Nephron progenitor cell (in vitro differentiated cells): ENCODE data around the gene LGALS1.
A peak's percentile ranks its signal among the peaks of the same experiment; 100 is the strongest.

Experiments
- DNase-seq: peaks from one replicate; pipeline ENCODE4 v3.0.0; 2021
- H3K27ac Mint-ChIP-seq: 2 replicates; pipeline ENCODE4 v1.8.0; 2021; ENCODE audit warnings: mild to moderate bottlenecking, moderate library complexity, mixed read lengths
- H3K27me3 Mint-ChIP-seq: 2 replicates; pipeline ENCODE4 v1.8.0; 2021; ENCODE audit warnings: mild to moderate bottlenecking, low read depth, mixed read lengths; ENCODE audit not compliant: poor library complexity
- H3K36me3 Mint-ChIP-seq: 2 replicates; pipeline ENCODE4 v1.8.0; 2021; ENCODE audit warnings: low read depth, mixed read lengths
- H3K4me1 Mint-ChIP-seq: 2 replicates; pipeline ENCODE4 v1.8.0; 2021; ENCODE audit warnings: mixed read lengths
- H3K4me3 Mint-ChIP-seq: 2 replicates; pipeline ENCODE4 v1.8.0; 2021; ENCODE audit warnings: mild to moderate bottlenecking, moderate library complexity, mixed read lengths
- H3K9me3 Mint-ChIP-seq: 2 replicates; pipeline ENCODE4 v1.8.0; 2021; ENCODE audit warnings: mild to moderate bottlenecking, moderate library complexity, mixed read lengths
- CTCF ChIP-seq: fragments of 200-600 bp; sonication (generic); IDR thresholded peaks from 2 replicates; pipeline ENCODE4 v1.5.0; 2021; ENCODE audit warnings: antibody characterized with exemption

LGALS1 gene

GRCh38 chr22:37663521-37664140 is 11.8 kb upstream of the LGALS1 start:
- Mint-ChIP-seq H3K27me3 (no peaks in the 10 kb centered on the region), H3K9me3 (no peaks in the 10 kb centered on the region), H3K27ac (peak overlapping the region; percentile 72), H3K36me3 (peaks cover 32% of the 10 kb centered on the region), H3K4me3 (no peak overlapping the region), H3K4me1 (peaks cover 57% of the 10 kb centered on the region)
- no peak for DNase-seq
- no peak for TF ChIP-seq CTCF

GRCh38 chr22:37664249-37665101 is 11.0 kb upstream of the LGALS1 start:
- Mint-ChIP-seq H3K27ac (no peak overlapping the region), H3K9me3 (no peaks in the 10 kb centered on the region), H3K4me3 (no peak overlapping the region), H3K36me3 (peaks cover 32% of the 10 kb centered on the region), H3K4me1 (peaks cover 53% of the 10 kb centered on the region), H3K27me3 (no peaks in the 10 kb centered on the region)
- no peak for DNase-seq
- no peak for TF ChIP-seq CTCF

GRCh38 chr22:37665487-37665886 is 9.9 kb upstream of the LGALS1 start:
- TF ChIP-seq CTCF: no peak
- peaks cover 32% of the 10 kb centered on the region for H3K36me3 Mint-ChIP-seq
- H3K9me3 Mint-ChIP-seq: no peaks in the 10 kb centered on the region
- peaks cover 42% of the 10 kb centered on the region for H3K4me1 Mint-ChIP-seq
- no peak for DNase-seq
- H3K27me3 Mint-ChIP-seq: no peaks in the 10 kb centered on the region
- no peak overlapping the region for H3K27ac Mint-ChIP-seq
- H3K4me3 Mint-ChIP-seq: no peak overlapping the region

- no peak overlapping the region for H3K4me3 Mint-ChIP-seq
- H3K27ac Mint-ChIP-seq: no peak overlapping the region
- no peak for TF ChIP-seq CTCF
- no peak for DNase-seq
- H3K36me3 Mint-ChIP-seq: peaks cover 26% of the 10 kb centered on the region
- peaks cover 18% of the 10 kb centered on the region for H3K4me1 Mint-ChIP-seq
- no peaks in the 10 kb centered on the region for H3K27me3 Mint-ChIP-seq
- H3K9me3 Mint-ChIP-seq: no peaks in the 10 kb centered on the region
Measured at GRCh38 chr22:37669586-37669985, 5.8 kb upstream of the LGALS1 start.

- H3K4me1 Mint-ChIP-seq: peaks cover 27% of the 10 kb centered on the region
- H3K27me3 Mint-ChIP-seq: peaks cover 3% of the 10 kb centered on the region
- peaks cover 10% of the 10 kb centered on the region for H3K36me3 Mint-ChIP-seq
- no peak for DNase-seq
- H3K9me3 Mint-ChIP-seq: no peaks in the 10 kb centered on the region
- TF ChIP-seq CTCF: no peak
- no peak overlapping the region for H3K27ac Mint-ChIP-seq
- no peak overlapping the region for H3K4me3 Mint-ChIP-seq
Measured at GRCh38 chr22:37672206-37672919, 3.1 kb upstream of the LGALS1 start.
